Prostate gland (tissue), 2 donors: Measurements from ENCODE around the gene CASQ2. TPM values are rescaled to one million over a fixed set of nuclear protein-coding genes. Genes with fewer than 3 reads are reported as not detected.

Experiments used
- DNase-seq: peaks from one replicate; pipeline ENCODE4 v3.0.0-alpha.2; 2019; ENCODE audit warnings: low spot score
- H3K27ac ChIP-seq, 2 donors: fragments of 200-600 bp; sonication (generic); 2 replicates each; pipeline ENCODE4 v1.5.1; 2017 to 2019
- H3K27me3 ChIP-seq: fragments of 200-600 bp; sonication (generic); replicated peaks from 2 replicates; pipeline ENCODE4 v1.5.1; 2019; ENCODE audit not compliant: insufficient read depth
- H3K36me3 ChIP-seq, 2 donors: fragments of 200-600 bp; sonication (generic); 1 replicate in 1 of 2; 2 replicates in 1 of 2; pipeline versions ENCODE4 v1.5.1 to v1.8.1; 2017 to 2019
- H3K4me1 ChIP-seq: fragments of 200-600 bp; sonication (generic); replicated peaks from 2 replicates; pipeline ENCODE4 v1.5.1; 2019
- H3K4me3 ChIP-seq, 2 donors: fragments of 200-600 bp; sonication (generic); 2 replicates each; pipeline ENCODE4 v1.5.1; 2017 to 2019
- H3K9me3 ChIP-seq: fragments of 200-600 bp; sonication (generic); 2 replicates; pipeline ENCODE4 v1.5.1; 2017
- CTCF ChIP-seq, 4 experiments: fragments of 200-600 bp in 2 of 4; fragments of 450-650 bp in 2 of 4; sonication (generic) in 2 of 4; IDR thresholded peaks; 1 replicate in 3 of 4; 2 replicates in 1 of 4; pipeline ENCODE4 v1.5.1; 2016 to 2019; ENCODE audit warnings: antibody characterized with exemption in 4 of 4, mild to moderate bottlenecking in 2 of 4, moderate library complexity in 2 of 4
- POLR2A ChIP-seq: fragments of 450-650 bp; IDR thresholded peaks from one replicate; pipeline ENCODE4 v1.6.1; 2016; ENCODE audit warnings: antibody characterized with exemption, mild to moderate bottlenecking
- POLR2AphosphoS5 ChIP-seq: sonication (generic); formaldehyde crosslinking; IDR thresholded peaks from one replicate; pipeline ENCODE4 v1.6.1; 2017; ENCODE audit warnings: antibody characterized with exemption
- WGBS: methylation state at CpG from one replicate; pipeline ENCODE4 v1.1.5; 2018; 5-methylcytosine and 5-hydroxymethylcytosine counted together
- intact Hi-C: fragments of 100-400 bp; cut with DNase I; formaldehyde crosslinking; loops from one replicate; pipeline ENCODE4 v1.14.2; 2022
- total RNA-seq, 2 donors: library from RNA; depleted of rRNA; stranded (reverse); fragments of >200 nt; gene quantifications; one replicate each; pipeline ENCODE4 v1.1.0, GENCODE V29; 2016

CASQ2 gene
- total RNA-seq, 2 donors from 2014 or later: 6.4 to 6.6 TPM

GRCh38 chr1:115753830-115754229 is 14.7 kb downstream of the CASQ2 start:
- Histone ChIP-seq H3K27ac (no peak overlapping the region), H3K4me1 (no peaks in the 10 kb centered on the region), H3K27me3 (no peaks in the 10 kb centered on the region), H3K9me3 (no peaks in the 10 kb centered on the region), H3K36me3 (no peaks in the 10 kb centered on the region), H3K4me3 (no peak overlapping the region)
- DNase-seq: peak; percentile 65
- 13% methylated on average over 8 of the region's 8 CpGs for WGBS
- no peak for TF ChIP-seq CTCF (IDR thresholded peaks at IDR 0.05)
- no peak for TF ChIP-seq POLR2AphosphoS5
- TF ChIP-seq POLR2A: no peak
- intact Hi-C loops: no loop called here

- no peak overlapping the region for H3K4me3 ChIP-seq
- intact Hi-C loops: no loop called here
- no peaks in the 10 kb centered on the region for H3K4me1 ChIP-seq
- 58% methylated on average over 7 of the region's 7 CpGs for WGBS
- H3K27ac ChIP-seq: no peak overlapping the region
- H3K36me3 ChIP-seq: no peaks in the 10 kb centered on the region
- no peak for DNase-seq
- H3K27me3 ChIP-seq: no peaks in the 10 kb centered on the region
- H3K9me3 ChIP-seq: no peaks in the 10 kb centered on the region
- TF ChIP-seq CTCF (IDR thresholded peaks at IDR 0.05) (no peak), POLR2AphosphoS5 (no peak), POLR2A (no peak)
Measured at GRCh38 chr1:115753361-115753760, 15.2 kb downstream of the CASQ2 start.

GRCh38 chr1:115748401-115749150 is 19.9 kb downstream of the CASQ2 start:
- Histone ChIP-seq H3K4me1 (no peaks in the 10 kb centered on the region), H3K4me3 (no peak overlapping the region), H3K27me3 (no peaks in the 10 kb centered on the region), H3K9me3 (no peaks in the 10 kb centered on the region), H3K36me3 (no peaks in the 10 kb centered on the region), H3K27ac (no peak overlapping the region)
- intact Hi-C loops: no loop called here
- no peak for DNase-seq
- WGBS: 48% methylated on average over 5 of the region's 5 CpGs
- no peak for TF ChIP-seq POLR2A
- TF ChIP-seq POLR2AphosphoS5: no peak
- no peak for TF ChIP-seq CTCF (IDR thresholded peaks at IDR 0.05)

GRCh38 chr1:115746021-115746690 is 22.4 kb downstream of the CASQ2 start:
- Histone ChIP-seq H3K4me1 (no peaks in the 10 kb centered on the region), H3K4me3 (no peak overlapping the region), H3K27me3 (no peaks in the 10 kb centered on the region), H3K36me3 (no peaks in the 10 kb centered on the region), H3K9me3 (no peaks in the 10 kb centered on the region), H3K27ac (no peak overlapping the region)
- intact Hi-C loops: no loop called here
- TF ChIP-seq POLR2AphosphoS5 (no peak), CTCF (IDR thresholded peaks at IDR 0.05) (no peak)
- DNase-seq: no peak
- 68% methylated on average over 5 of the region's 5 CpGs for WGBS
